Fibroblast of skin of scalp (primary cell): ENCODE results near the gene OR2J3. TPM values are rescaled to one million over a fixed set of nuclear protein-coding genes. Genes with fewer than 3 reads are reported as not detected.
A peak's percentile ranks its signal among the peaks of the same experiment; 100 is the strongest.
"Not testable (repeated sequence)": the region's sequence is repeated elsewhere in the genome, so short reads cannot be mapped to it uniquely, and the experiment has no call there.

Experiments
- DNase-seq: peaks from one replicate; pipeline ENCODE4 v3.0.0-alpha.2; 2013
- polyA plus RNA-seq, 2 experiments: library from polyadenylated mRNA; unstranded; fragments of 120-200 nt; gene quantifications; one replicate each; pipeline ENCODE4 v1.2.1, GENCODE V29; 2013; ENCODE audit not compliant: insufficient read length in 2 of 2

The OR2J3 gene
- polyA plus RNA-seq (2013, experiment 1 of 2; ENCODE audit: insufficient read length): not detected
- not detected for polyA plus RNA-seq (2013, experiment 2 of 2; ENCODE audit: insufficient read length)

DNA sequence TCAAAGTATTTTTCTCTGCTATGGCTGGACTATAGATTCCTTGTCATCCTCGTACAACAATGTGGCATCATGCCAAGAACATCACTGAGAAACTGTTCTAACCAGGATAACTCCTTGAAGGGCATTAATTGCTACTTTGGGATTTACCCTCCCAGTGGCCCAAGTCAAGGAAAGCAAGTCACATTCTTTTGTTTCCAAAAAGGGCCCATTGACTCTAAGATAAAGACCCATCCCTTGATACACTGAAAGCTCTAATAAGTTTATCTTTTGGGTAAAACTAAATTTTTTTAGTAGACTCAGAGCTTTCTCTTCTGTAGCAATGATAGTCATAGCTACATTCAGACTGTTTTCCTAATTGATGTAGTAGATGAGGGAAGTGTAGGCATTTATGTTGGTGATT, at the start of gene OR2J3:
TSS of gene OR2J3 (plus strand) at position 301 of the 400 bp plus-strand sequence. CDS start 3,833 bp downstream, outside the sequence.
- DNase-seq: no peak

DNA sequence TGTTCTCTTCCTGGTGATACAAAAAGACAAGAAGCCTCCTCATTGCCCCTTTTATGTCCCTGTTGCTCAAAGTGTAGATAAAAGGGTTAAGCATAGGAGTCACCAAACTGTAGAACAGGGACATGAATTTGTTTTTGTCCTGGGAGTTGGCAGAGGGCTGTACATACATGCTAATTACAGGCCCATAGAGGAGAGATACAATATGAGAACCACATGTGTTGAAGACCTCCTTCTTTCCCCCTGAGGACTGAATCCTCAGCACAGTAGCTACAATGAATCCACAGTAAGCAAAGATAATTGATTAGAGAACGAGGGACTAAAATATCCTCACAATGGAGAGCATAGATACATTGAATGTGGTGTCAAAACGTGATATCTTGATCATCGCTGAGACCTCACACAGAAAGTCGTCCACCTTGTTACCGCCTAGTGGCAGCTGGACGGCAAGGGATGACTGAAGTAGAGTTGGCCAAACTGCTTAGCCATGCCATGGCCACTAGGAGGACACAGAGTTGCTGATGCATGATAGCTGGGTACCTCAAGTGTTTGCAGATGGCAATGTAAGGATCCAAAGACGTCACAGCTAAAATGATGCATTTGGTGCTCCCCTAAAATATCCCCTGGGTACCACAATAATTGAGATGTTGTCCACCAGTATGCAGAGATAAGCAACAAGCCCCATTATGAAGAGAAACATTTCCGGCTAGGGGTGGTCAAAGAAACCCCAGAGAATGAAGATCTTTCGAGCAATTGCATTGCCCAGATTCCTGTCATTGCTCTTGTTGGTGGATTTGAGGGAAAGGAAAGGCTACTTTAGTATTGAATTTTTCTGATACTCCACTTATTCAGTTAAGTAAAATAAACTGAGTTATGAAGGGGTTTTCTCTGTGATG, 35.8 kb upstream of the OR2J3 start:
- peak; percentile 13 for DNase-seq

DNA sequence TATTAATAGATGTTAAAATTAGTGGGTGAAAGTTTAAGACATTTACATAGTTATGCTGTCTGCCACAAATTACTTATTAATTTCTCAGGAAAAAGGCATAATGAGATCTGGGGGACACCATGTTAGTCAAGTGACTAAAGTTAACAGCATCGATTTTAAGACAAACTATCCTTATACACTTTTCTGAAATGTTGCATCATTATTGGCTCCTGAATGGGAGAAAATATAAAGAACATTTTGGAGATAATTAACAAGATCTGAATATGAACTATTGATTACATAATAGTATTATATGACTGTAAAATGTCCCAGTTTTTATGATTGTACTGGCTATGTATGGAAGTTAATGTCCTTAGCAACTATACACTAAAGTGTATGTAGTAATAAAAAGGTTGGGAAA, 28.7 kb upstream of the OR2J3 start:
- no peak for DNase-seq

DNA sequence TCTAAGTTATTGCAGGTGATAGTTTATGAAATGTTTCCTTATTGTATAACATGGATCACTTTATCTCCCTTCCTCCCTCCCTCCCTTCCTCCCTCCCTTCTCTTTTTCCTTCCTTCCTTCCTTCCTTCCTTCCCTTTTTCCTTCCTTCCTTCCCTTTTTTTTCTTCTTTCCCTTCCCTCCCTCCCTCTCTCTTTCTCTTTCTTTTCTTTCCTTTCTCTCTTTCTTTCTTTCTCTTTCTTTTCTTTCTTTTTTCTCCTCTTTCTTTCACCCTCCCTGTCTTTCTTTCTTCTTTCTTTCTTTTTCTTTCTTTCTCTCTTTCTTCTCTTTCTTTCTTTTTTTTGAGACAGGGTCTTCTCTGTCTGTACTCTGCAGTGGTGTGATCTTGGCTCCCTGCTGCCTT, 26.5 kb upstream of the OR2J3 start:
- no peak for DNase-seq

DNA sequence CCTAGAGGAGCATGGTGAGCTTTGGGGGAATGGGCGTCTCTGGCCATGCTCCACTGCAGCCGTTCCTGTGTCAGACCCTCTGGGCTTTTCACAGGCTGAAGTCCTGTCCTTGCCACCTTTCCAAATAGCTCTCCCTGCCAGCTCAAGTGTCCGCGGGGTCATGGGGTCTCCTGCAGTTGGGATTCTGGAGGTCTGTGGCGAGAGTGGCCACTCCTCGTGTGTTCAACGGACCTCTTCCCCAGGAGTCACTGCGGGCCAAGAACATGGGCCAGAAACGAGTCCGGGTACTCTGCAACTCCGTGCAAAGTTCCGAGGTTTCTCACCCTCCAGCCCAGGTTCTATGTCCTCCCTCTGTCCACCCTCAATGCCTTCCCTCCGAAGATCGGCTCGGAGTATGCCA, 25.4 kb upstream of the OR2J3 start:
- no peak for DNase-seq

DNA sequence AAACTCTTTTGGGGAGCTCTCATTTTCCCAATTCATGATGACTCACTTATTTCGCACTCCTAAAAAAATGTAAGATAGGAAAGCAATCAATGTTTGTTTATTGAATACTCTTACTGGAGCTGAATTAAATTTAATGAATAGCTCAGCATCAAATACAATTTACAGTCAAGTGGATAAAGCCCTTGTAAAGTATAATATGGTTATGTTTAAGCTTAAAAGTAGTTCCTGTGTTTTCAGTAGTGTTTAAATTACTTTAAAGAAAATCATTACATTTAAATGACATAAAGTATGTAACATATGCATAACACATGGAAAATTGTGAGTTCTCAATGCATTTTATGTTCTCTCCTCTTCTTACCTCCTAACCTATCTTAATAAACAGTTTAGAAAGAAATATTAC, 20.6 kb upstream of the OR2J3 start, which contains the start of gene OR2B3:
TSS of gene OR2B3 (minus strand) at position 101 of the 400 bp plus-strand sequence. CDS start at position 36, 65 bp downstream.
- DNase-seq: no peak

DNA sequence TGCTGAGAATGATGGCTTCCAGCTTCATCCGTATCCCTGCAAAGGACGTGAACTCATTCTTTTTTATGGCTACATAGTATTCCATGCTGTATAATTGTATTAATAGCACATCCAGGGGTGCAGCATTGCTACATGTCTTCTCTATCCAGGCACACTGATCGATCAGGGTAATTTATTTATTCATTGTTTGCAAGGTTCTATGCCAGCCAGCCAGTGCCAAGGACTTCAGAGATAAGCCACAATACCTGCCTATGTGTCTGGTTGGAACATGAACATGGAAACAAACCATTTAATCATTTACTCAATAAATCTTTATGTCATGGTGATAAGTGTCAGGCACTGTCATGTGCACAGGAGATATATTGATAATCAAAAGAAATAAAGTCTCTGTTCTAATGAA, 14.9 kb upstream of the OR2J3 start:
- DNase-seq: no peak

DNA sequence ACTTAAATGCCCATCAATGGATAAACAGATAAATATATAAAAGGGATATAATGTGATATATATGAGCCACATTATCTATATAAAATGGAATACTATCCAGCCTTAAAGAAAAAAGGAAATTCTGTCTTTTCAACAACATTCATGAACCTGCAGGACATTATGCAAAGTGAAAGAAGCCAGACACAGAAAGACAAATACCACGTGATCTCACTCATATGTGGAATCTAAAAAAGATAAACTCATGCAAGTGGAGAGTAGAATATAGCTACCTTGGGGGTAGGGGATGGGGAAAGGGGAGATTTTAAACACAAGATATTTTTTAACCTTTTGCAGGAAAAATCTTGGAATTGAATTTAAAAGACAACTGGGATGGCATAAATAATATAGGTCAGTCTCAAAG, 10.1 kb upstream of the OR2J3 start:
- DNase-seq: no peak

DNA sequence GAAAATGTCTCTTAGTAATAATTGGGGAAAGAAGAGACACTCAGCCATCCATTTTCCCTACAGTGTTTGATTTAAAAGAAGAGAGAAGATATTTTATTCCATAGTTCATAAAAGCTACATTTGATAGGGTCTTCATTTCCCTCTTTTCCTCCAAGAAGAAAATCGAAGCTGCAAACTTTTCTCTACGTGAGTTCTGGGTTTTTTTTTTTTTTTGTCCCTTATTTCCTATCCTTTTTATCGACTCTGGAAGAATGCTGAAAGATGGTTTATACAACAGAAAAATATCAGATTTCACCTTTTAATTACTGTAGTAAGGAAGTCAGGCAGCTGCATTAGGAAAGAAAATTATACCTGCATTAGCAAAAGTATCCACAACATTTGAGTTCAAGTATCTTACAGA, 8.7 kb upstream of the OR2J3 start, which contains the start of gene OR2J1:
TSS of gene OR2J1 (plus strand) at position 301 of the 400 bp plus-strand sequence. CDS start 1,453 bp downstream, outside the sequence.
- no peak for DNase-seq

DNA sequence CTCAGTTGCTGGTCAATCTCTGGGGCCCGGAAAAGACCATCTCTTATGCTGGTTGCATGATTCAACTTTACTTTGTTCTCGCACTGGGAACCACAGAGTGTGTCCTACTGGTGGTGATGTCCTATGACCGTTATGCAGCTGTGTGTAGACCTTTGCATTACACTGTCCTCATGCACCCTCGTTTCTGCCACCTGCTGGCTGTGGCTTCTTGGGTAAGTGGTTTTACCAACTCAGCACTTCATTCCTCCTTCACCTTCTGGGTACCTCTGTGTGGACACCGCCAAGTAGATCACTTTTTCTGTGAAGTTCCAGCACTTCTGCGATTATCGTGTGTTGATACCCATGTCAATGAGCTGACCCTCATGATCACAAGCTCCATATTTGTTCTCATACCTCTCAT, 4.3 kb downstream of the OR2J3 start:
- DNase-seq: no peak

DNA sequence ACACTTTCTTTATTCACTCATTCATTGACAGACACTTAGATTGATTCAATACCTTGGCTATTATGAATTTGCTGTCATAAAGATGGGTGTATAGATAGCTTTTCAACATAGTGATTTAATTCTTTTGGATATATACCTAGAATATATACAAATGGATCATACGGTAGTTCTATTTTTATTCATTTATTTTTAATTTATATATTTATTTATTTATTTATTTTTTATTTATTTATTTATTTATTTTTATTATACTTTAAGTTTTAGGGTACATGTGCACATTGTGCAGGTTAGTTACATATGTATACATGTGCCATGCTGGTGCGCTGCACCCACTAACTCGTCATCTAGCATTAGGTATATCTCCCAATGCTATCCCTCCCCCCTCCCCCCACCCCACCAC, 7.1 kb downstream of the OR2J3 start:
- DNase-seq: not testable (repeated sequence)

DNA sequence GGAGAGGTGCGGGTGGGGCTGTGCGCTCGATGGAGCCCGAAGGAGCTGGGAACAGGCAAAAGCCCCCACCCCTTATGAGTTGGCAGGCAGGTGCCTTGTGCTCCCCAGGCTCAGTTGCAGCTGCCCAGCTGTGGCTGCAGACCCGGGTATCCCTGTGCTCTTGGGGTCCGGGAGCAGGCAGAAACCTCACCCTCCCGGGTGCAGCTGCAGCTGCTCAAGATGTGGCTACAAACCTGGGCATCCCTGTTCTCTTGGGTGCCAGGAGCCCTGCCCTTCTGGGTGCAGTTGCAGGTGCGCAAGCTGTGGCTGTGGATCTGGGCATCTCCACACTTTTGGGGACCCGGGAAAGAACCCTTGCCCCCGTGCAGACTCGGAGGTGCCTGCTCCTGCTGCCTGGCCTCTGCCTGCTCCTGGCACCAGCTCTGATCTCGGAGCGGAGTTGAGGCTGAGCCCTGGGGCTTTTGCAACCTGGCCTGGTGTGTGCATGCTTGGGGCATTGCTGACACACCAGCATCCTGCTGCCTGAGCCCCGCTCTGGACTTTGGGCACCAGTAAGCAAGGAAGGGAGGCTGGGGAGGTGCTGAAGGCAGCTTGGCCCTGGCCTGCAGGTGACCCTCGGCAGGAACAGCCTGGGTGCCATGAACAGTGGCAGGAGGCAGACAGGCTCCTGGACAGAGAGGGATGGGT, 21.6 kb downstream of the OR2J3 start:
- no peak for DNase-seq

DNA sequence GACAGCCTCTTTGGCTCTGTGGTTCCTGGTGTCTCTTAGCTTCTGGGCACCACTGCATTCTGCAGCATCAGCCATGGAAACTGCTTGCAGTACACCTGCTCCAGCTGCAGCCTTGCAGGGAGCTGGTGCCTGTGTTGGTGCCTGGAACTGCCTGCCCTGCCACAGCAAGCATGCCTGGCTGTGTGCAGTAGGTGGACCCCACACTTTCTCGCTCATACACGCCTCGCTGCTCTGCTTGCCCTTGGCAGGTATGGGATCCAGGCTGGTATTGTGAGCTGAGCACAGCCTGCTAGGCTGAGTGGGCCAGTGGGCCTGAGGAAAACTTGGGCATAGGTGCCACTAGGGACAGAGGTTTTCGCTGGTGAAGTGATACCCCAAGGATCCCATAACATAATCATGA, 22.8 kb downstream of the OR2J3 start:
- no peak for DNase-seq

DNA sequence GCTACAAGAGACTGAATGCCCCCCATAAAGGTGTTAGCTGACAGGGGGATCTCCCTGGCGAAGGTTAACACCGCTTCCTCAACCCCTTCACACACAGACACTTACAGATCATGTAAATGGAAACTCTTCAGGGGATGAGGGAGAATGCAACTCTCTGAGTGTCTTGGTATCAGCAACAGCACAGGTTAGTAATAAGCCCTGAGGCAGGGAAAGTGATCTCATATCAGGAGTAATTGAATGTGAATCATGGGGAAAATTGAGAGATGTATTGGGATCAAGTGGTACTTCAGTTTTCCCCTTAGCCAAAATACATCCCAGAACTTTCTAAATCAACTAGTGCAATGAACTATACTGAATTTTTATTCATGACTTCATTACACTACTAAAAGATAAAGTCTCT, 23.8 kb downstream of the OR2J3 start:
- DNase-seq: no peak

DNA sequence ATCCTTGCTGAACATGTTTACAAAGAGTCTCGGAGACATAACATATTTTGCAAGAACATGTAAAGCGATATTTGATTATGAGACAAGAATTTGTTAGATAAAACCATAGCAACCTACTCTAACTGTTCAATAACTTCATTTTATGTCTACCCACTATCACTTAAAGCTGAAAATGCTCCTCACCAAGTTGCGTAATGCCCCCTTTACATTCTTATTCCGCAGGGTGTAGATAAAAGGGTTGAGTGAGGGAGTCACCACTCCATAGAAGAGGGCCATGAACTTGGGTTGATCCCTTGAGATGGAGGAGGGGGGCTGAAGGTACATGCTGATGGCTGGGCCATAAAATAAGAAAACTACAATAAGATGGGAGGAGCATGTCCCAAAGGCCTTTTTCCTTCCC, 29.9 kb downstream of the OR2J3 start:
- no peak for DNase-seq

DNA sequence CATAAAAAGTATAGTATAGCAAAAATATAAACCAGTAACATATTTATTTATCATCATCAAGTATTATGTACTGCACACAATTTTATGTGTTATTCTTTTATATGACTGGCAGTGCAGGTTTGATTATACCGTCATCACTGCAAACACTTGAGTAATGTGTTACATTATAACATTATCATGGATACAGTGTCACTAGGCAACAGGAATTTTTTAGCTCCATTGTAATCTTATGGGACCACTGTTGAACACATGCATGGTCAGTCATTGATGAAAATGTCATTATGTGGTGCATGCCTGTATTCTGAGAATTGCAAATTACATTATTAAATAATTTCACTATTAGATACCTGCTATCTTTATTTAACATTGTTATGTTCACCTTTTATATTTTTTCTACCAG, 33.7 kb downstream of the OR2J3 start:
- DNase-seq: no peak

DNA sequence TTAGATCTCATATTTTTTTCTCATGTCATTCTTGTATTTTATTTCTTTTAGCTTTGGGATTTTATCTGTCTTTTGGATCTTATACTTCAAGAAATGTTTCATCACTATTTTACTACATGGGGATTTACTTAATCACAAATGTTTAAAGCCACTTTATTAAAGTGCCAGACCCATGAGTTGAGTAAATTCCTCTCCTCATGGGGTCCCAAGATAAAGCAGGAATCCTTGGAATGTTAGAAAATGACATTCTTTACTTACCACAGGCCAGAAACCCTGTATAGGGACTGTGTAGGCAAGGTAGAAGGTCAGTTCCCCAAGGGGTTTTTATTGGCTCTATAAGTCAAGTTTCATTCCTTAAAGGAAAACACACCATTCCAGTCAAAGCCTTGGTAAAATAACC, 34.5 kb downstream of the OR2J3 start:
- no peak for DNase-seq

DNA sequence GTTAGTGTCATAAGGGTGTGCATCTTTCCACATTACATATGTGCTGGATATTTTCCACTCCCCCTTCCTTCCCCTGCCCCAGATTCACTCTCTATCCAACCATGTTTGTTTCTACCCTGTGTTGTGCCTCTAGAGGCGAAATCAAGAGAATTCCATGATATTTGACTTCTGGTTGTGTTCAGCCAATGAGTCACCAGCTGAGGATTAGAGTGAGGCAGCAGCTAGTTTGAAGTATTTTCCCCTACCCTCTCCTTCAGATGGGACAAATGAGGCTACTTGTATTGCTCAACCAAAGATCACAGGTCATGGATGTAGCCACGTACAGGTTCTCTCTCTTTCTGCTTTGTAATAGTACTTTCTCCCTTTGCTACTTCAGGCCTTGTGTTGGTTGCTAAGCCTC, 38.3 kb downstream of the OR2J3 start:
- no peak for DNase-seq

DNA sequence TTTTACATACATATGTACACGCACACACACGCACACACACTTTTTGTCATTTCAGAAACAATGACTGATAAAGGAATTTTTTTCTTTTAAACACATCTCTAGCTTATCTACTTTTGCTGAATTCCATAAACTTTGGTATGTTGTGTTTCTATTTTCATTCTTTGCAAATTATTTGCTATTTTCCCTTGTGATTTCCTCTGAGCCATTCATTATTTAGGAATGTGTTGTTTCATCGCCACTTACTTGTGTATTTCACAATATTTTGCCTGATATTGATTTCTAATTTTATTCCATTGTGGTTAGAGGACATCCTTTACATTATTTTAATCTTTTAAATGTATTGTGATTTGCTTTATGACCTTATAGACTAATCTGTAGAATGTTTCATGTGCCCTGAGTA, 39.2 kb downstream of the OR2J3 start:
- no peak for DNase-seq

DNA sequence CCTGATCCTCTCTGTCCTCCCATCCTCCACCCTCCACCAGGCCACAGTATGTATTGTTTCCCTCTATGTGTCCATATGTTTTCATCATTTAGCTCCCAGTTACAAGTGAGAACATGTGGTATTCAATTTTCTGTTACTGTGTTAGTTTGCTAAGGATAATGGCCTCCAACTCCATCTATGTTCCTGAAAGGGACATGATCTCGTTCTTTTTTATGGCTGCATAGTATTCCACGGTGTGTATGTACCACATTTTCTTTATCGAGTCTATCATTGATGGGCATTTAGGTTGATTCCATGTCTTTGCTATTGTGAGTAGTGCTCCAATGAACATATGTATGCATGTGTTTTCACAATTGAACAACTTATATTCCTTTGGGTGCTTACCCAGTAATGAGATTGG, 41.6 kb downstream of the OR2J3 start:
- DNase-seq: not testable (repeated sequence)

DNA sequence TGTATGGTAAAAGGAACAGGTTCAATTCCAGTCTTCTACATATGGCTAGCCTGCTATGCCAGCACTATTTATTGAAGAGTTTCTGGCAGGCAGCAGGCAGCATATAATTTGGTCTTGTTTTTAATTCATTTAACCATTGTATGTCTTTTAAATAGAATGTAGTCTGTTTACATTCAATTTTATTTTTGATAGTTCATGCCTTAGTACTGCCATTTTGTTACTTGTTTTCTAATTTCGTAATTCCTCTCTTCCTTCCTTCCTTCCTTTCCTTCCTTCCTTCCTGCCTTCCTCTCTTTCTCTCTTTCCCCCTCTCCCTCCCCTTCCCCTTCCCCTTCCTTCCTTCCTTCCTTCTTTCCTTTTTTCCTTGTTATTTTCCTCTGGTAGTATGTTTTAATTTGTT, 45.2 kb downstream of the OR2J3 start:
- DNase-seq: no peak

DNA sequence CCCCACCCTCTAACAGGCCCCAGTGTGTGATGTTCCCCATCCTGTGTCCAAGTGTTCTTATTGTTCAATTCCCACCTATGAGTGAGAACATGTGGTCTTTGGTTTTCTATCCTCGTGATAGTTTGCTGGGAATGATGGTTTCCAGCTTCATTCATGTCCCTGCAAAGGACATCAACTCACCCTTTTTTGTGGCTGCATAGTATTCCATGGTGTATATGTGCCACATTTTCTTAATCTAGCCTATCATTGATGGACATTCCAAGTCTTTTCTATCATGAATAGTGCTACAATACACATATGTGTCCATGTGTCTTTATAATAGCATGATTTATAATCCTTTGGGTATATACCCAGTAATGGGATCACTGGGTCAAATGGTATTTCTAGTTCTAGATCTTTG, 47.3 kb downstream of the OR2J3 start:
- DNase-seq: not testable (repeated sequence)

DNA sequence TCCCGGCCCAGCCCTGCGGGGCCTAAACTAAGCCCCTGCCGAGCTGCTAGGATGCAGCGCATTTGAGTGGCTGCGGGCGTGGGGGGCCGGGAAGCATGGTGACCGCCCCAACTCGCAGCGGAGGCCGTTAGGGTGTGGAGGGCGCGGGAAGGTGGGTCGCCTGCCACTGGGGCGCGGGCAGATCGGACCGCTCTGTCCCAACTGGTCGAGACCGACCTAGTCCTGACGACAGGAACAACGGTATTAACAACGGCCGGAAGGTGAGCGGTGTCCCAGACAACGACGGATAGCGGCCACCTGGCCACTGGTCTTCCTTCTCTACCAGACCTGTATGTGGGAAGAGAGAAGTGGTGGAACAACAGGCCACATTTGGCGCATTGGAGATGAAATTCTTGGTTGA, 52.1 kb downstream of the OR2J3 start:
- not testable (repeated sequence) for DNase-seq
